Measurements from ENCODE around the gene CLPTM1L.

DNA sequence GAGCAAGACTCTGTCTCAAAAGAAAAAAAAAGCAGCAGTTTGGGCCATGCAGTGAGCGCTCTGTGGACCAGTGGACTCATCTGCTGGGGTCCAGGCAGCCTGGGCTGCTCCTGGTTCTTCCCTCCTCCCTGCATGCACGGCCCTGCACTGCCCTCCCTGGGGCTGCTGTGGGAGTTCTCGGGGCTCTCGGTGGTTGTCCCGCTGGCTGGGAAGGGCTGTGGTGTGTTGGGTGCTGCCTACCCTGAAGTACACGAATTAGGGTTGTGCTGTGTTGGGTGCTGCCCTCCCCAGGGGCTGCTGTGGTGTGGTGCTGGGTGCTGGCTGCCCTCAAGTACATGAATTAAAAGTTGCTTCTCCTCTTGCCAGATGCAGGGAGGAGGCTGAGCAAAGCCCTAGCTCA is 18.3 kb upstream of the CLPTM1L start:
- TF ChIP-seq, protein P1, sequence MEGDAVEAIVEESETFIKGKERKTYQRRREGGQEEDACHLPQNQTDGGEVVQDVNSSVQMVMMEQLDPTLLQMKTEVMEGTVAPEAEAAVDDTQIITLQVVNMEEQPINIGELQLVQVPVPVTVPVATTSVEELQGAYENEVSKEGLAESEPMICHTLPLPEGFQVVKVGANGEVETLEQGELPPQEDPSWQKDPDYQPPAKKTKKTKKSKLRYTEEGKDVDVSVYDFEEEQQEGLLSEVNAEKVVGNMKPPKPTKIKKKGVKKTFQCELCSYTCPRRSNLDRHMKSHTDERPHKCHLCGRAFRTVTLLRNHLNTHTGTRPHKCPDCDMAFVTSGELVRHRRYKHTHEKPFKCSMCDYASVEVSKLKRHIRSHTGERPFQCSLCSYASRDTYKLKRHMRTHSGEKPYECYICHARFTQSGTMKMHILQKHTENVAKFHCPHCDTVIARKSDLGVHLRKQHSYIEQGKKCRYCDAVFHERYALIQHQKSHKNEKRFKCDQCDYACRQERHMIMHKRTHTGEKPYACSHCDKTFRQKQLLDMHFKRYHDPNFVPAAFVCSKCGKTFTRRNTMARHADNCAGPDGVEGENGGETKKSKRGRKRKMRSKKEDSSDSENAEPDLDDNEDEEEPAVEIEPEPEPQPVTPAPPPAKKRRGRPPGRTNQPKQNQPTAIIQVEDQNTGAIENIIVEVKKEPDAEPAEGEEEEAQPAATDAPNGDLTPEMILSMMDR (IDR thresholded peaks at IDR 0.05; ENCODE audit: poor library complexity, severe bottlenecking): no peak
- TF ChIP-seq POLR2AphosphoS5 (IDR thresholded peaks at IDR 0.05) (no peak), EZH2 (IDR thresholded peaks at IDR 0.05; ENCODE audit: borderline replicate concordance, insufficient read depth, low read length, poor library complexity, severe bottlenecking) (no peak), EP300 (conservative IDR thresholded peaks at IDR 0.05; ENCODE audit: poor library complexity, severe bottlenecking) (no peak), RAD21 (conservative IDR thresholded peaks at IDR 0.05) (no peak), SMC3 (conservative IDR thresholded peaks at IDR 0.05; ENCODE audit: poor library complexity) (no peak), TAF1 (IDR thresholded peaks at IDR 0.05; ENCODE audit: low read depth) (no peak), MXI1 (conservative IDR thresholded peaks at IDR 0.05; ENCODE audit: poor library complexity, severe bottlenecking) (no peak)
- TF ChIP-seq, protein P2, sequence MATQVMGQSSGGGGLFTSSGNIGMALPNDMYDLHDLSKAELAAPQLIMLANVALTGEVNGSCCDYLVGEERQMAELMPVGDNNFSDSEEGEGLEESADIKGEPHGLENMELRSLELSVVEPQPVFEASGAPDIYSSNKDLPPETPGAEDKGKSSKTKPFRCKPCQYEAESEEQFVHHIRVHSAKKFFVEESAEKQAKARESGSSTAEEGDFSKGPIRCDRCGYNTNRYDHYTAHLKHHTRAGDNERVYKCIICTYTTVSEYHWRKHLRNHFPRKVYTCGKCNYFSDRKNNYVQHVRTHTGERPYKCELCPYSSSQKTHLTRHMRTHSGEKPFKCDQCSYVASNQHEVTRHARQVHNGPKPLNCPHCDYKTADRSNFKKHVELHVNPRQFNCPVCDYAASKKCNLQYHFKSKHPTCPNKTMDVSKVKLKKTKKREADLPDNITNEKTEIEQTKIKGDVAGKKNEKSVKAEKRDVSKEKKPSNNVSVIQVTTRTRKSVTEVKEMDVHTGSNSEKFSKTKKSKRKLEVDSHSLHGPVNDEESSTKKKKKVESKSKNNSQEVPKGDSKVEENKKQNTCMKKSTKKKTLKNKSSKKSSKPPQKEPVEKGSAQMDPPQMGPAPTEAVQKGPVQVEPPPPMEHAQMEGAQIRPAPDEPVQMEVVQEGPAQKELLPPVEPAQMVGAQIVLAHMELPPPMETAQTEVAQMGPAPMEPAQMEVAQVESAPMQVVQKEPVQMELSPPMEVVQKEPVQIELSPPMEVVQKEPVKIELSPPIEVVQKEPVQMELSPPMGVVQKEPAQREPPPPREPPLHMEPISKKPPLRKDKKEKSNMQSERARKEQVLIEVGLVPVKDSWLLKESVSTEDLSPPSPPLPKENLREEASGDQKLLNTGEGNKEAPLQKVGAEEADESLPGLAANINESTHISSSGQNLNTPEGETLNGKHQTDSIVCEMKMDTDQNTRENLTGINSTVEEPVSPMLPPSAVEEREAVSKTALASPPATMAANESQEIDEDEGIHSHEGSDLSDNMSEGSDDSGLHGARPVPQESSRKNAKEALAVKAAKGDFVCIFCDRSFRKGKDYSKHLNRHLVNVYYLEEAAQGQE (IDR thresholded peaks at IDR 0.05; ENCODE audit: borderline replicate concordance): no peak

All from neural cell (in vitro differentiated cells).